Aorta (tissue), 5 donors: Measurements from ENCODE around the gene MAST4. TPM values are rescaled to one million over a fixed set of nuclear protein-coding genes. Genes with fewer than 3 reads are reported as not detected.

Experiments used
- ATAC-seq: fragments of 200-7000 bp; cut with Tn5 transposase; one replicate; pipeline ENCODE4 v1.9.1; 2022; ENCODE audit warnings: moderate library complexity; ENCODE audit not compliant: low FRiP score
- DNase-seq, 2 donors: peaks; one replicate each; pipeline ENCODE4 v3.0.0-alpha.2; 2020
- H3K27ac ChIP-seq, 2 donors: one replicate each; pipeline ENCODE4 v1.5.1; 2013; ENCODE audit warnings: low read length in 2 of 2, mild to moderate bottlenecking in 2 of 2, moderate library complexity in 2 of 2, control low read depth in 1 of 2, inconsistent platforms in 1 of 2, low read depth in 1 of 2
- H3K27me3 ChIP-seq, 2 donors: one replicate each; pipeline ENCODE4 v1.6.1; 2013; ENCODE audit warnings: control low read depth in 1 of 2, low read length in 1 of 2, mild to moderate bottlenecking in 1 of 2, moderate library complexity in 1 of 2; ENCODE audit not compliant: insufficient read depth in 2 of 2, control insufficient read depth in 1 of 2
- H3K36me3 ChIP-seq, 2 donors: one replicate each; pipeline ENCODE4 v1.6.1; 2013; ENCODE audit warnings: control low read depth in 1 of 2, low read length in 1 of 2, mild to moderate bottlenecking in 1 of 2; ENCODE audit not compliant: insufficient read depth in 2 of 2, control insufficient read depth in 1 of 2
- H3K4me1 ChIP-seq, 2 donors: one replicate each; pipeline ENCODE4 v1.6.1; 2013; ENCODE audit warnings: low read length in 2 of 2, control low read depth in 1 of 2, mild to moderate bottlenecking in 1 of 2, moderate library complexity in 1 of 2; ENCODE audit not compliant: insufficient read depth in 2 of 2, control insufficient read depth in 1 of 2
- H3K4me3 ChIP-seq, 2 donors: one replicate each; pipeline ENCODE4 v1.5.1; 2013; ENCODE audit warnings: low read length in 2 of 2, control low read depth in 1 of 2, mild to moderate bottlenecking in 1 of 2
- H3K9me3 ChIP-seq: one replicate; pipeline ENCODE4 v1.6.1; 2013; ENCODE audit warnings: mild to moderate bottlenecking, low read length; ENCODE audit not compliant: control insufficient read depth
- WGBS, 2 donors: extraction: QIAGEN DNeasy Blood & Tissue Kit; methylation state at CpG; one replicate each; pipeline ENCODE4 v1.1.7; 2013; 5-methylcytosine and 5-hydroxymethylcytosine counted together
- intact Hi-C, 2 donors: fragments of 100-400 bp; cut with DNase I; formaldehyde crosslinking; loops; one replicate each; pipeline versions ENCODE4 v1.14.2 to v1.15.0; 2022
- polyA plus RNA-seq, 2 donors: library from polyadenylated mRNA; stranded (reverse); fragments of 200-250 nt; gene quantifications; one replicate each; pipeline ENCODE4 v1.2.3, GENCODE V29; 2013
- total RNA-seq, 2 donors: library from RNA; stranded (reverse); fragmentation: NEBNext Ultra II Directional; extraction: Animal tissue kit (Norgen Biotek cat#: 25700); gene quantifications; one replicate each; pipeline ENCODE4 v1.2.1, GENCODE V29; 2021
- donor health status: healthy with polysubstance abuse.
- donor health status: Bipolar disorder and iron deficiency.
- donor health status: DM: no; HTN: no; CAD: no.
- donor health status: DM: no; HTN: no; CAD: no.
- donor health status: DM: yes; HTN: yes; CAD: no.

Gene MAST4
- total and polyA plus RNA-seq, 4 donors: 2.4 to 66.5 (median 24.9) TPM

DNA sequence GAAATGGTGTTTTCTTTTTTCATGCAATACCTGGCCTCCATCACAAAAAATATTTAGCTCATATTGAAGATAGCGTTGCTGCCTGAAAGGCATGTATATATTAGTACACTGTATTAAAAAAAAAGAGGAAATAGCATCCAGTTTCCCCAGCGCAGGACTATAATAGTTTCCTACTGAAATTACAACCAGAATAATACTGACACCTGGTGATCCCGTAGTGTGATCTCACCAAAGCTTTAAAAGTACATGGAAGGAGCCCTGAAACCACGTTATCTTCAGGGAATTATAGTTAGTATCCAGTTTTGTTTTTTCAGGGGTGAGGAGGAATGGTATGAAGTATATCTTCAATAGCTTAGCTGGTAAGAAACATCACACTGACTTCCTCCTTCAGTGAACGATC is 335.5 kb downstream of the MAST4 start:
- no peaks in the 10 kb centered on the region for H3K9me3 ChIP-seq
- no peaks in the 10 kb centered on the region for H3K36me3 ChIP-seq
- H3K27ac ChIP-seq: no peak overlapping the region
- intact Hi-C loops: no loop called here
- no peak overlapping the region for H3K4me3 ChIP-seq
- H3K4me1 ChIP-seq: no peaks in the 10 kb centered on the region
- 89 to 91% methylated on average over 5 of the region's 5 CpGs for WGBS, 2 donors
- DNase-seq (no peak), ATAC-seq (no peak)
- H3K27me3 ChIP-seq: no peaks in the 10 kb centered on the region

DNA sequence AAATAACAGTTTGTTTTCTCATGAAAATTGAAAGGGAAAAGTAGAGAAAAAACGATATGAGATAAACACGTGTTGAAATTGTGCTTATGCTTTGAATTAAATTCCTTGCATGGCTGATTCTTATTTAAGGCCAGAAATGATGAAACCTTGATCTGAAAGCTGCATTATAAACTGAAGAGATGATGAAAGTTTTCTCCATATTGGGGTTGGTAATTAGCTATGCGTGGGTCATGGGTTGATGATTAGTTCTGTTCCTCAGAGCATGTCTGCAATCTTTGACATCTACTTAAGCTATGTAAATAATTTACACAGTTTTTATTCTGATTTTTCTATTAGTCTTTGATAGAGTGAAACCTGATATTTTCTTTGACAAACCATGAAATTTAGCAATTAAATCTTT is 336.3 kb downstream of the MAST4 start:
- Histone ChIP-seq H3K9me3 (no peaks in the 10 kb centered on the region), H3K4me3 (no peak overlapping the region), H3K27me3 (no peaks in the 10 kb centered on the region), H3K27ac (no peak overlapping the region), H3K4me1 (no peaks in the 10 kb centered on the region), H3K36me3 (no peaks in the 10 kb centered on the region)
- DNase-seq (no peak), ATAC-seq (no peak)
- intact Hi-C loops: no loop called here
- 74 to 79% methylated on average over 3 of the region's 3 CpGs for WGBS, 2 donors

GRCh38 chr5:66933066-66933465 is 336.9 kb downstream of the MAST4 start:
- Histone ChIP-seq H3K27ac (no peak overlapping the region), H3K4me1 (no peaks in the 10 kb centered on the region), H3K27me3 (no peaks in the 10 kb centered on the region), H3K9me3 (no peaks in the 10 kb centered on the region), H3K4me3 (no peak overlapping the region), H3K36me3 (no peaks in the 10 kb centered on the region)
- no peak for DNase-seq
- intact Hi-C loops: no loop called here
- 22 to 39% methylated on average over 1 of the region's 1 CpG for WGBS, 2 donors
- no peak for ATAC-seq

- 96 to 98% methylated on average over 2 of the region's 2 CpGs for WGBS, 2 donors
- ATAC-seq (no peak), DNase-seq (no peak)
- no peaks in the 10 kb centered on the region for H3K27me3 ChIP-seq
- H3K4me3 ChIP-seq: no peak overlapping the region
- H3K4me1 ChIP-seq: no peaks in the 10 kb centered on the region
- H3K9me3 ChIP-seq: no peaks in the 10 kb centered on the region
- H3K27ac ChIP-seq: no peak overlapping the region
- intact Hi-C loops: no loop called here
- no peaks in the 10 kb centered on the region for H3K36me3 ChIP-seq
Observed at GRCh38 chr5:66939094-66939493, 342.9 kb downstream of the MAST4 start.

DNA sequence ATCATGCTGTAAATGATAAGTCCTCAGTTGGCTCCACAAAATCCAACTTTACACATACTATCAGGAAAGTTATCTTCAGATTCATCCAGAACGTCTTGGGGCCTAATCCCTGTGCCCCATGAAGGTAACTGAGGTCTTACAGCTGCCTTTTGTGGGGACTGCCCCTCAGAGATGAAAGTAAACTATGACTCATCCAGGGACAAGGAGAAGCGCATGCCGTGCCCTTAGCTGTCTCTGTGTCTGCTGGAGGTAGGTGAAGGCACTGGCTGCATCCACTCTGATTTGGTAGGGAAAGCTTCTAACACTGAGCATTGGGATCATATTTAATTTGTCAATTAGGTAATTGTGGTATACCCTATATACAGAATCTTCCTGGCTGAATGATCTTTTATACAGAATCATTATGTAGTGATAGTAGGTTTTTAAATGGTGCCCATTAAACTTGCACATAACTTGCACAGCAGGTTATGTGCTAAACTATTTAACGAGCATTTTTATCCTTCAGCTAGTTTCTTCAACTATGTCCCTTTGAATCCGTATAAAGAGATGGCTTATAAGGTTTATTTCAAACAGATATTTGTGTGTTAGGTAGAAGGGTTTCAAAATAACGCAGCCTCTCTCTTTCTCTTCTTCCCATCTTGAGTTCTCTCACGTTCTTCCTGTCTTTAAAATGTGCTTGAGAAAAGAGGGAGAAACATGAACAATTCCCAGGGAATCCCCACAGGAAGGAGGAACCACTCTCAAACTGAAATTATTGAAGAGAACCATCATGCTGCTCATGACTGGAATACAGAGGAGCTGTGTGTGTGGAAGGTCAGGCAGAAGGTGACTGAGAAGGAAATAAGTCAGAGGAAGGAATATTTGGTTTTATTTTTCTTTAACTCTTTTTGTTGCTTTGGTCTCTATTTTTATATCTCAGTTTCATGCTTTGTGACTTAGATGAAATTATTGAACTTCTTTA is 349.5 kb downstream of the MAST4 start:
- DNase-seq (no peak), ATAC-seq (no peak)
- 85 to 88% methylated on average over 7 of the region's 7 CpGs for WGBS, 2 donors
- no peaks in the 10 kb centered on the region for H3K27me3 ChIP-seq
- H3K36me3 ChIP-seq: no peaks in the 10 kb centered on the region
- intact Hi-C loops: no loop called here
- no peak overlapping the region for H3K27ac ChIP-seq
- H3K4me1 ChIP-seq: no peaks in the 10 kb centered on the region
- H3K4me3 ChIP-seq: no peak overlapping the region
- H3K9me3 ChIP-seq: no peaks in the 10 kb centered on the region

GRCh38 chr5:66947458-66947857 is 351.3 kb downstream of the MAST4 start:
- H3K27me3 ChIP-seq: no peaks in the 10 kb centered on the region
- intact Hi-C loops: no loop called here
- 58 to 66% methylated on average over 4 of the region's 4 CpGs for WGBS, 2 donors
- no peaks in the 10 kb centered on the region for H3K36me3 ChIP-seq
- ATAC-seq (no peak), DNase-seq (no peak)
- no peaks in the 10 kb centered on the region for H3K9me3 ChIP-seq
- no peak overlapping the region for H3K27ac ChIP-seq
- no peaks in the 10 kb centered on the region for H3K4me1 ChIP-seq
- no peak overlapping the region for H3K4me3 ChIP-seq

DNA sequence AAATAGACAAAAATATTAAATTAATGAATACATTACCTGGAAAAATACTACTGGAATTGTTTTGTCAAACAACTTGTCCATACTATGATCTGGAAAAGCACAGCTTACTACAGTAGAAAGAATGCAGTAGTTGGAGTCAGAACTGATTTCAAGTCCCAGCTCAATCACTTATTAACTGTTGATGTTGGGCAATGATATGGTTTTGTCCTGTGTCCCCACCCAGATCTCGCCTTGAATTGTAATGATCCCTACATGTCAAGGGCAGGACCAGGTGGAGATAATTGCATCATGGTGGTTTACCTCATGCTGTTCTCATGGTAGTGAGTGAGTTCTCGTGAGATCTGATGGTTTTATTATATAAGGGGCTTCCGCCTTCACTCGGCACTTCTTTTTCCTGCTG is 352.9 kb downstream of the MAST4 start:
- Histone ChIP-seq H3K27me3 (no peaks in the 10 kb centered on the region), H3K36me3 (no peaks in the 10 kb centered on the region), H3K27ac (no peak overlapping the region), H3K4me1 (no peaks in the 10 kb centered on the region), H3K4me3 (no peak overlapping the region), H3K9me3 (no peaks in the 10 kb centered on the region)
- intact Hi-C loops: no loop called here
- WGBS, 2 donors: 94 to 97% methylated on average over 4 of the region's 4 CpGs
- DNase-seq: no peak
- no peak for ATAC-seq

DNA sequence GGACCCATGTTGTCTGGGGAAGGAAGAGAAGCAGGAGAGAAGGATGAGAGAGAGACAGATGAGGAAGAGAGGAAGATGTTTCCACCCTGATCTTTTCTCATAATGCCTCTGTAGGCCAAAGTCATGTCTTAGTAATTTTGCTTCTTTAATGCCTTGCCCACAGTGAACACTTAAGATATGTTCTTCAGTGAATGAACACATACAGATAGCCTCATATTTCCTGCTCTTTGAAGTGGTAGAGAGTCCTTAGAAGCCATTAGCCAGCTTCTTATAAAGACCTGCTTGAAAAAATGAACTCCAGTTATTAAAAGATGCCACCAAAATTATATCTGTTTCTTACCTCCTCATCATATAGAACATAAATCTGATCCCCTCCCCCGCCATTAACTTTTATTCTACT is 356.0 kb downstream of the MAST4 start:
- intact Hi-C loops: no loop called here
- Histone ChIP-seq H3K9me3 (no peaks in the 10 kb centered on the region), H3K27me3 (no peaks in the 10 kb centered on the region), H3K4me3 (no peak overlapping the region), H3K27ac (no peak overlapping the region), H3K4me1 (no peaks in the 10 kb centered on the region), H3K36me3 (no peaks in the 10 kb centered on the region)
- WGBS, 2 donors: 96 to 100% methylated on average over 1 of the region's 1 CpG
- no peak for ATAC-seq
- DNase-seq: no peak

GRCh38 chr5:66956439-66956838 is 360.2 kb downstream of the MAST4 start:
- peaks cover 0 to 2% of the 10 kb centered on the region in 2 donors for H3K4me1 ChIP-seq
- ATAC-seq (no peak), DNase-seq (no peak)
- intact Hi-C loops: no loop called here
- H3K9me3 ChIP-seq: no peaks in the 10 kb centered on the region
- no peaks in the 10 kb centered on the region for H3K36me3 ChIP-seq
- no peak overlapping the region for H3K27ac ChIP-seq
- no peaks in the 10 kb centered on the region for H3K27me3 ChIP-seq
- no peak overlapping the region for H3K4me3 ChIP-seq
- WGBS, 2 donors: 95 to 96% methylated on average over 4 of the region's 4 CpGs
